Transverse colon (tissue), 4 donors: Measurements from ENCODE around the gene CALM1. TPM values are rescaled to one million over a fixed set of nuclear protein-coding genes. Genes with fewer than 3 reads are reported as not detected.

Experiments
- total RNA-seq, 4 donors: library from RNA; depleted of rRNA; stranded (reverse); fragments of >200 nt; gene quantifications; one replicate each; pipeline ENCODE4 v1.1.0, GENCODE V29; 2016

CALM1 gene
- total RNA-seq, 4 donors from 2014 or later = 297 to 1,199 (median 723) TPM

Other genes with a start within 250 kb of the CALM1 start
- gene PSMC1, start 140.5 kb upstream of the CALM1 start, total RNA-seq = 10 to 100 TPM; 23.9 to 79.9 (median 56.2) TPM
- gene NRDE2, start 65.1 kb upstream of the CALM1 start, total RNA-seq = 10 to 100 TPM; 18.6 to 26.9 (median 21.0) TPM